ENCODE results near the gene MAP3K14. TPM values are rescaled to one million over a fixed set of nuclear protein-coding genes. Genes with fewer than 3 reads are reported as not detected.
A peak's percentile ranks its signal among the peaks of the same experiment; 100 is the strongest.

The MAP3K14 gene
- total RNA-seq, 1 donor from 2014 or later, result 14.6 TPM

DNA sequence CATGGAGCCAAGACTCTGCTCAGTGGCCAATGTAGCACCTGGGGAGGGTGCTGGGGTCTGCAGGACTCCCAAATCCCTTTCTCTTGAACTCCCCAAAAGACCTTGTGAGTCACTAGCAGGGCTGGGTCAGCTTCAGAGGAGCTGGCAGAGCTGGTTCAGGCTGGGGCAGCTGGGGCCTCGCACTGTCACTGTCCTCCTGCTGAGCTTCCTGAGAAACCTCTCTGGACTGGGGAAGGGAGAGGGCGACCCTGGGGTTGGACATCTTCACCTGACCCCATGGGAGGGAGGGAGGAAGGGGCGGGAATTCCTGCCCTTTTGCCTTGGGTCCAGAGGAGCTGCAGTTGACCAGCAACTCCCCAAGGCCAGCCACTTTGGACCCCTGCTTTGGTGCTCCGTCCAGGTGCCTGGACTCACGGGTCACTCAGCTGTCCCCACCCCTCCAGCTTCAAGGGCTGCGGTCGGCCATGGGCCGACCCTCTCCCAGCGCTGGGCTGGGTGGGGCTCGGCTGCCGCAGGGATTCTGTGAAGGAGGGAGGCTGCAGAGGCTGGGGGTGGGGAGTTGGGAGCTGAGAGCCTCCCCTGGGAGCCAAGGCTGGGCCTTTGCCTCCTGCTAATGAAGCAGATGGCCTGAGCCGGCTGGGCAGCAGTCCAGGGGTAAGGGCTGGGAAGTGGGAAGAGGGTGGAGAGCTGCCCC is 85.9 kb downstream of the MAP3K14 start:
- DNase-seq (ENCODE audit: low spot score), result no peak
- intact Hi-C loops (cut with DNase I), result no loop called here

DNA sequence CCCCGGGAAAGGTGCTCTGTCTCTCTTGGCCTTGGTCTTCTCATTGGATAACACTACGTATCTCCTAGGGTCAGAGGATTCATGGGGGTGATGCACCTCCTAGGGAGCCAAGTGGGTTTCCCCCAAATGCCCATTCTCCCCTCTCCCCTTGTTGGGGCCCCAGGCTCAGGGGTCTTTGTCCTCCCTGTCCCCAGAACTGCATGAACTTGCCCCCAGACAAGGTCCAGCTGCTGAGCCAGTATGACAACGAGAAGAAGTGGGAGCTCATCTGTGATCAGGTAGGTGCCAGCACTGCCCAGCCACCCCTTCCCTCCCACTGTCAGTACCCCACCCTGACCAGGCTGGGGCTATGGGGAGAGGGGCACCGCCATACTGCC is 86.4 kb downstream of the MAP3K14 start:
- no peak for DNase-seq (ENCODE audit: low spot score)
- intact Hi-C loops (cut with DNase I), result no loop called here

DNA sequence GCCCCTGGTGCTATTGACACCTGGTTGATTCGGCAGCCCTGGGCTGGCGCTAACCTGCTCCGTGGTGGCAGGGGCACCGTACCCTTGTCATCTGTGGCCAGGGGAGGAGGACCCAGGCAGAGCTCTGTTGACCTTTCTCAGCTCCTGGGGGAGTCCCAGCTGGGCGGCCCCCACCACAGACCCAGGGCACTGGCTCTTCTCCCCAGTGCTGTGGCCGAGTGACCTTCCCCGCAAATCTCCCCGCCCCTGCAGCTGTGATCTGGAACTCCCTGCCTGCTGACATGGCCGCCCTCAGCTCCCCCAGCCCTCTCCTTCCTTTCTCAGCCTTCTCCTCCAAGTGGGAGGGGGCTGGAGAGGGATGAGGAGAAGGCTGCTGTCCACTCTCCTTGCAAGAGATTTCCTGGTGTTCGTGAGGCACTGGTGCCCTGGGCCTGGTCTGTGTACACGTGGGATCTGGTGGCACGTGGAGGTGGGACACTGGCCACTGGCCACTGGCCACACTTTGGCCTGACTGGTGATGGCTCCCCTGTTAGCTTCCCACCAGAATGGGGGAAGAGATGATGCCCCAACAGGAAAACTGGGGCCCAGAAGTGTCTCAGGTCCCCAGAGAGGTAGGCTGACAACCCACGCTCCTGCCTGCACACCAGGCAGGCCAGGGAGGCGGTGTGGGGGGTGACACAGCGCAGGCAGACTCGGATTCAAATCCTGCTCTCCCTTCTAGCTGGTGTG is 87.0 kb downstream of the MAP3K14 start:
- intact Hi-C loops (cut with DNase I), result no loop called here
- DNase-seq (ENCODE audit: low spot score), result no peak

DNA sequence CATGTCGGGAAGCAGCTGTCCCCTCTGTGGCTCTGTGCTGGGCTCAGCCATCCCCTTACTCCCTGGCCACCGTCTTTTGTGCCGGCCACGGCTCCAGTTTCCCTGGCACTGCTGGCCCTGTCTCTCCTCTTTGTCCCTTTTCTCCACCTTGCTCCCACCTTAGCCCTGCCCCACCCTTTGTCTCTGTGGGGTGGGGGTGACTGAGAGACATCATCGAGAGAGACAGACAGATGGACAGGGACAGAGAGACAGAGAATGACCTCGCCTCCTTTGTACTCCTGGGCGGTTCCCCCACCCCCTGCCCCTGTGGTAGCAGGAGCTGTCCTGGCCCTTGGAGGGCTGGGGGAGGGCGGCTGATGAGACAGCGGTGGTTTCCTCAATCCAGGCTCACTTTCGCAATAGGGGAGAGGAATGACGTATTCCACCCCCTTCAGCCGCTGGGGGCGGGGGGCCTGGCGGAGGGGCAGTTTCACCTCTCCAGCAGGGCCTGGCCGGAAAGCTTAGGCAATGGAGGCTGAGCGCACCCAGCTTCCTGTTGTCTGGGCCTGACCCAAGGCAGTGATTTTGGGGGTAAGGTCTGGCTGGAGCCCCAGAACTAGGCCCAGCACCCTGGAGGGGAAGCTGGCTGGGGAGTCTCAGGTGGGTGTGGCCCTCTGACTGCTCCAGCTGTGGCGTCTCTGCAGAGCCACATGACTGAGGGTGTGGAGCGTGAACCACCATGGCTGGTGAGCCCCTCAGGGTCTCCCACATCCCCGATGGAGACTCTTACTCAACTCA is 87.9 kb downstream of the MAP3K14 start:
- intact Hi-C loops (cut with DNase I), result no loop called here
- peak; percentile 96 for DNase-seq (ENCODE audit: low spot score)

- DNase-seq (ENCODE audit: low spot score), result no peak
- intact Hi-C loops (cut with DNase I), result no loop called here
Measured at GRCh38 chr17:45227926-45228762, 88.7 kb downstream of the MAP3K14 start.

DNA sequence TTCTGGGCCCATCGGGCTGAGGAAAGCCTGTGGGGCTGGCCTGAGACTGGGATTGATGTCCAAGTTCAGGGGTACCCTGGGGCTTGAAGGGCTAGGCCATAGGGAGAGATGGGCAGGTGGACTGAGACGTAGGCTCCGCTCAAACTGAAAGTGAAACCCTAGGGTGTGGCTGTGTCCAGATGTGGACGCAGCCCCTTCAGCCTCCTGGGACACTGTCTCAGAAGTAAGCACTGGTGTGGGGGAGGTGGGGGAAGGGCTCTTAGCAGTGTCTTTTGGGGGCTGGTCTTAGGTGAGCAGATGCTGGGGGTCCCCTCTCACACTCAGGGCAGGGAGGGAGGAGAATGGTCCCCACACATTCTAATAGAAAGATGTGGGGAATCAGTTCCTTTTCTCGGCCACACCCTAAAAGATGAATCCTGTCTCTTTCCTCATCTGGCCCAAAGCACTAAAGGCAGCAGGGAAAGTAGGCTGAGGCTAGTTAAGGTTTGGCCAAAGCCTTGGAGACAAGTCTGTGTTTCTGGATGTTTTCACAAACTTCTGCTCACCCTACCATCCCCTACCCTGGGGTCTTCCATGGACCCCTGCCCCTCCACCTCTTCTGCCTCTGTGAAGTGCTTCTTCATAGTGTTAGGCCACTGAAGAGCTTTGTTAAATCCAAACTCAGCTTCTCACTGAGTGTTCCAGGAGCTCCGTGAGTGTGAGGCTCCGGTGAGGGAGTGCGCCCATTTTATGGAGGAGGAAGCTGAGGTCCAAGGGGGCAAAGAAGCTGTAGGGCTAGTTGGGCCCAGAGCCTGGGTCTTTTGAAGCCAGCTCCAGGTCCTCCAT is 89.5 kb downstream of the MAP3K14 start:
- no peak for DNase-seq (ENCODE audit: low spot score)
- intact Hi-C loops (cut with DNase I), result no loop called here

GRCh38 chr17:45226576-45226975 is 90.2 kb downstream of the MAP3K14 start:
- intact Hi-C loops (cut with DNase I), result no loop called here
- no peak for DNase-seq (ENCODE audit: low spot score)

- intact Hi-C loops (cut with DNase I), result no loop called here
Measured at GRCh38 chr17:45225964-45226530, 90.8 kb downstream of the MAP3K14 start.

DNA sequence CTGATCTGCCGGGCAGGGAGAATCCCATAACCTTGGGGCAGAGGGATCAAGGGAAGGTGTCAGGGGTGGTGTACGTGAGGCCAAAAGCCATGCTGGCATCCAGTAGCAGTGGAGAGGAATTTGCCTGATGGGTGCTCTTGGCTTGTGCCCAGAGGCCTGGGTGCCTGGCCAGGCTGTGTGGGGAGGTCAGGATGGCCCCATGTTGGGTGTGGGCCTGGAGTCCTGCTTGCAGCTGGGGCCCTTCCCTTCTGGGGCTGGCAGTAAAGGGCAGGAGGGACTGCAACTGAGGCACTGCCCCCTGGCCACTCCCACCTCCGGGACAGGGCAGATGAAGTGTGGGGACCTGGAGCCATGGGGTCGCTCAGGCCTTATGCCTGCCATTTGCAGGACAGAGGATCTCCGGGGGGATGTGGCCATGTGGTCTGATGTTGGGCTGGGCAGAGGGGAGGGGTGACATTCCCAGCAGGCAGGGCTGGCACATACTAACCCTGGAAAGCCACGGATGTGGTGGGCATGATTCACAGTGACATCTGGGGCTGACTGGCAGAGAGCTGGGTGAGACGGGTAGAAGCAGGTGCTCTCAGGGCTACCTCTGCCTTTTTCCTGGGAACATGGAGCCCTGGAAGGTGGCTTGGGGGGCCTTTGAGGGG is 91.6 kb downstream of the MAP3K14 start:
- no peak for DNase-seq (ENCODE audit: low spot score)
- intact Hi-C loops (cut with DNase I), result no loop called here

More at GRCh38 chr17:45225964-45226530, 90.8 kb downstream of the MAP3K14 start:
- peak; percentile 96 for DNase-seq (ENCODE audit: low spot score)

GRCh38 chr17:45224671-45225050 is 92.2 kb downstream of the MAP3K14 start:
- intact Hi-C loops (cut with DNase I), result loop anchor here (5.0 kb wide), 1 partner anchor 53 kb away; no protein-coding TSS in a partner anchor

DNA sequence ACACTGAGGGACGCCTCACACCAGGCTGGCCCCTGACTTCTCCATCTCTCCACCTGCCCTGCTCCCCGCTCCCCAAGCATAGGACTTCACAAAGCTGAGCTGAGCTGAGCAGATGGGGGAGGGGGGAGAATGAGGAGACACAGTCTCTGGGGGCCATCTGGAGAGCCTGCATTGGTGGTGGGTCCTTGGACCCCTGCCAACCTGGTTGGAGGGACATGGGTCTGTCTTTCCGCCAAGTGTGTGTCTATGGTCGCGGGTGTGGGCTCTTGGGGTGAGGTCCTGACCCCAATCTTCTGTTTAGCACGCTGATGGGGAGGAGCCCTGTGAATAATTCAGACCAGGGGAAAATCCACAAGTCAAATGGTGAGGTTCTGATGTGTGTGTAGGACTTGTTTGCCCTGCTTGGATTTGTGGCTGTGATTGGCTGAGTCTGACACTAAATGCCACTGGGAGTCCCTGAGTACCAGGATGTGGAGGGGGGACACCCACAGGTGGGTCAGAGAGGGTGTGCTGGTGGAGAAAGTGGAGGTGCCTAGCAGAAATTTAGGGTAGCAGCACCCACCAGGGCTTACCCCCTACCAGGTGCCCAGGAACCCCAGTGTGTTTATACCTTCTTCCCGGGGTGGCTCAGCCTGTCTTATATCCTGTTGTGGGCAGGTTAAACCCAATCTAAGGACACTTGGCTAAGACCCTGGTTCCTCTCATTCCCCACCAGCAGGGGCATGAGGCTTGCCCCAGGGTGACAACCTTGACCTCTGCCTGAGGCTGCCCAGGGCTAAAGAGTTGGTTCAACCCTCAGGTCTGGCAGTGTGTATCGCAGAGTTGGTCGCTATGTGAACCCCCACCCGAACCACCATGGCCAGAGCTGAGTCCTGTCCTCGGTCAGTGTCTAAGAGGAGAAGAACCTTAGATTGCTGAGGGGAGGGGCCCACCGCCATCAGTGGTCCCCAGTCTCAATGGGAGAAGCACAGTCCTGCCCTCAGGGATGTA is 93.0 kb downstream of the MAP3K14 start:
- intact Hi-C loops (cut with DNase I), result loop anchor here (5.0 kb wide), 1 partner anchor 53 kb away; no protein-coding TSS in a partner anchor
- no peak for DNase-seq (ENCODE audit: low spot score)

More at GRCh38 chr17:45224671-45225050, 92.2 kb downstream of the MAP3K14 start:
- DNase-seq (ENCODE audit: low spot score), result no peak

- no peak for DNase-seq (ENCODE audit: low spot score)
Measured at GRCh38 chr17:45222996-45223538, 93.8 kb downstream of the MAP3K14 start.

DNA sequence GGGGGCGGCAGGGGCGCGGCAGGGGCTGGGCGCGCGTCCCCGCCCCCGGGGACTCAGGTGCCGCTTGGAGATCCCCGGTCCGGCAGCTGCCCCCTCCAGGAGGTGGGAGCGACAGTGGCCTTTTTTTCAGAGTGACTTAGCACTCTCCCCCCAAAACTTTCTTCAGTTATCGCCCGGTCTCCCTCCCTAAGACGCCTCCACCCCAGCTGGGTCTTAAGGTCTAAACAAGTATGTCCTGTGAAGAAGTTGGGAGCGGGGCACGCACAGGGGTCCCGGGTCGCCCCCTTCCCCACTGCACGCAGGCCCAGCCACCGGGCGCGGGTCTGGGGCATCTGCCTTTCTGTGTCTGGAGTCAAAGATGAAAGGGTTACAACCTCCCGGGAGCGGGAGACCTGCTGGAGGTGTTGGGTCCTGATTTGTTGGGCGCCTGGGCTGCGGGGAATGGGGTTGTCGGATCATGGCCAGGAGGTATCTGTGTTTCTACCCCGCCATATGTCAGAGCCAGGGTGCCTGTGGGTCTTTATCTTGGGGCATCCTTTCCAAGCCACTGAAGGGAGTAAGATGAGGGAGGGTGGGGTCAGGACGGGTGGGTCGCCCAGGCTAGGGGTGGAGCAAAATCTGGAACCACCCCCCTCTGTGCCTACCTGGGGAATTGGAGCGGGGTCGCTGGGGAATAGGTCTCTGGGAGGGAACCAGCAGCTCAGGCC is 94.4 kb downstream of the MAP3K14 start:
- intact Hi-C loops (cut with DNase I), result loop anchor here (5.0 kb wide), 1 partner anchor 55 kb away; no protein-coding TSS in a partner anchor
- no peak for DNase-seq (ENCODE audit: low spot score)

More at GRCh38 chr17:45222996-45223538, 93.8 kb downstream of the MAP3K14 start:
- intact Hi-C loops (cut with DNase I), result loop anchor here (5.0 kb wide), 1 partner anchor 54 kb away; no protein-coding TSS in a partner anchor

GRCh38 chr17:45222014-45222288 is 94.9 kb downstream of the MAP3K14 start:
- DNase-seq (ENCODE audit: low spot score), result no peak

More at GRCh38 chr17:45222014-45222288, 94.9 kb downstream of the MAP3K14 start:
- intact Hi-C loops (cut with DNase I), result loop anchor here (5.0 kb wide), 1 partner anchor 55 kb away; no protein-coding TSS in a partner anchor

Data from cardiac septum (tissue), 1 donor.